Measurements from ENCODE around the gene RNF113A.
"Not testable (repeated sequence)": the region's sequence is repeated elsewhere in the genome, so short reads cannot be mapped to it uniquely, and the experiment has no call there.

RNF113A gene

DNA sequence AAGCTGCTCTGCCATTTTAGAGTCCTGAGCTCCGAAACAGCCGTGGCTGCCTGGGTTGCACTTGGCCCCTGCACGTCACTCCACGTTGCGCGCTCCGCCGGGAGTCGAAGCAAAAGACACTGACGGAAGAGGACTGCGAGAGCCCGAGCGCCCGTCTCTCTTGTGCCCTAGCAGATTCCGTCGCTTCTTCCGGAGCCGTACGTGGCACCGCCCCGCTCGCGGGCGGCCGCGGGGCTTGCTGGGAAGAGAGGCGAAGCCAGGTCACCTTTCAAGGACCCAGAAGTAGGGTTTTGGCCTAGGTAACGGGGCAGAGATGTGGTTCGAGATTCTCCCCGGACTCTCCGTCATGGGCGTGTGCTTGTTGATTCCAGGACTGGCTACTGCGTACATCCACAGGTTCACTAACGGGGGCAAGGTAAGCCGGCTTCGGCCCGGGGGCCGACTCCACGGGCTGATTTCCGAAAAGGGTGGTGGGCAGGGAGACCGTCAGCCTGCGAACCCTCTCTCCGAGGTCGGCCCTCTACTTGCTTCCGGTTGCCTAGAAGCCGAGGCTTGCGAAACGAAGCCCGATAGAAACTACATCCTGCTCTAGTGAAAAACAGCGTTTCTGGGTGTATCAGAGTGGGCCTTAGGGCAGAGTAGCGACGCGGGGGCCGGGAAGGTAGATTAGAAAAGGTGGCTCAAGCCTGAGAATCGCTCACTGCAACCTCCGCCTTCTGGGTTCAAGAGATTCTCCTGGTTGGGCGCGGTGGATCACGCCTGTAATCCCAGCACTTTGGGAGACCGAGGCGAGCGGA, at the start of gene RNF113A, which contains the start of gene NDUFA1:
RNF113A (minus strand) TSS at position 135 of the 797 bp plus-strand sequence; CDS start at position 15, 120 bp downstream.
NDUFA1 (plus strand) TSS at position 234 of the 797 bp plus-strand sequence; CDS start at position 314, 80 bp downstream.
- DNase-seq: peak; percentile 86

DNA sequence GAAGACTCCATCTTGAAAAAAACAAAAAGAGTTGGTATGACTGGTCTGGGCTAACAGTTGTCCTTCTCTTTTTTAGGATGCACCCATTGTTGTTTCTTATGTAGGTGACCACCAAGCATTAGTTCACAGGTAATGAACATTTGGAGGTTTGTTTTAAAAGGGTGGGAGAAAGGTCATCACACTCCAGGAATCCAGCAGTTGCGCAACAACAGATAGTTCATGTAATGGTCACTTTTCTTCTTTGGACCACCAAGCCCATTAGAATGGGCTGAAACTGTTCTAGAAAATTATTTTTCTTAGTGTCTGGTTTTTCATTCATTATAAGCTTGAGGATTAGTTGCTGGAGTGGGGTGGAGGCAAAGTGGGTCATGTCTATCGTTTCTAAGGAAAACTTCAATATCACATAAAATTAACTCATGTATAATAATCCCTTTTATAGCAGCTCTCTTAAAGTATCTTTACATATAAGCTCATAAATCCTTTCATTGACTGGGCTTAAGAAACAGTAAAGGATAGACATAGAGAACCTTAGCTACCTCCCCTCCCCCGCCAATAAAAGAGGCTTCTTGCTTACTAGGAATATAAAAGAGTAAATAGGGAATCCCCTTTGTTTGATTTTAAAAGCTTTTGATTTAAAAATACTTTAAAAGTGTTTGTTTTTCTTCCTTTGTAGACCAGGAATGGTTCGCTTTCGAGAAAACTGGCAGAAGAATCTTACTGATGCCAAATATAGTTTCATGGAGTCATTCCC, 48.5 kb upstream of the RNF113A start:
- no peak for DNase-seq

DNA sequence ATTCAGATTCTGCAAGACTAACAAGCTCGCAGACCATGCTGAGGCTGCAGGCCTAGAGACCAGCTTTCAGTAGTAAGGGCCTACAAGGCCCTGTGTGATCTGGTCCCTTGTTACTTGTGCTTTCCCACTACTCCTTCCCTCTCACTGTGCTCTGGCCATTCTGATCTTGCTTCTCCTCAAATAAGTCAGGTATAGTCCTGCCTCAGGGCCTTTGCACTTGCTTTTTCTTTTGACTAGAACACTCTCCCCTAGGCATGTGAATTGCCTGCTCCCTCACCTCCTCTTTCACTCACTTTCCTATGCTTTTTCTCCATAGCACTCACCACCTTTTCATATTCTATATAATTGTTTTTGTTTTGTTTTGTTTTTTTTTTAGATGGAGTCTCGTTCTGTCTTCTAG, 46.3 kb upstream of the RNF113A start:
- no peak for DNase-seq

DNA sequence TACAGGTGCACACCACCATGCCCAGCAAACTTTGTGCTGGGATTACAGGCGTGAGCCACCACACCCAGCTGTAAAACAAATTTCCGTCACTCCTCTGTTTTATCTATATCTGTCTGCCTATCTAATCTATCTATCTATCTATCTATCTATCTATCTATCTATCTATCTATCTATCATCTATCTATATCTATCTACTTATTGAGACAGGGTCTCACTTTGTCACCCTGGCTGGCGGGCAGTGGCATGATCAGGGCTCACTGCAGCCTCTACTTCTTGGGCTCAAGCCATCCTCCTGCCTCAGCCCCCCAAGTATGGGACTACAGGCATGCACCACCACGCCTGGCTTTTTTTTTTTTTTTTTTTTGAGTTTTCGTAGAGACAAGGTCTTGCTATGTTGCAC, 44.8 kb upstream of the RNF113A start:
- DNase-seq: no peak

DNA sequence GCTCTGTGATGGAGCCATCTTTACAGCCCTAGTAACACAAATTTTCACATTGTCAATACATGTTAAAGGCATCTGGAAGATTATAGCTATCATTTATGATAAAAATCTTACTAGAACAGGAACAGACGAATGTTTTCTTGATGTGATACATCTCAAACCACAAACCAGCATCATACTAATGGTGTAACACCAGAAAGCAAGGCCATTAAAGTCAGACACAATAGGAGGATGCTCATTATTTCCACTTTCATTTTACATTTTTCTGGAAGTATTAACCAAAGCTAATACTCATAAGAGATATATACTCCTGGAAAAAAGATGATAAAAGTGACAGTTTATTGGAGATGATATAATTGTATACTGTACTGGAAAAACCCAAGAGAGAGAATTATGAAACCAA, 29.4 kb upstream of the RNF113A start:
- DNase-seq: no peak

DNA sequence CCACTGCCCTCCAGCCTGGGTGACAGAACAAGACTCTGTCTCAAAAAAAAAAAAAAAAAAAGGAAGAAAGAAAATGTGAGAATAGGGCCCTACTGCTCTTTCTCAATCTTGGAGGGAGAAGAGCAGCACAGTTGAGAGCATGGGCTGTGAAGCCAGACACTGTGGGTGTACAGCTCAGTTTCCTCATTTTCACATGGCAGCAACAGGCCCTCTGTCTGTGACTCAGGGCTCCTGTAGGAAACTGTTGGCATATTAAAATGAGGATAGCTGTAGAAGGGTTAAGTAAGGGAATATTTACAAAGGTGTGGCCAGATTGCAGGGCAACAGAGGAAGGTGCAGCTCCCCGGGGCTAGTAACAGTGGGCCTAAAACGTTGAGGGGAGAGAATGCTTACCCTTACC, 27.6 kb upstream of the RNF113A start:
- no peak for DNase-seq

DNA sequence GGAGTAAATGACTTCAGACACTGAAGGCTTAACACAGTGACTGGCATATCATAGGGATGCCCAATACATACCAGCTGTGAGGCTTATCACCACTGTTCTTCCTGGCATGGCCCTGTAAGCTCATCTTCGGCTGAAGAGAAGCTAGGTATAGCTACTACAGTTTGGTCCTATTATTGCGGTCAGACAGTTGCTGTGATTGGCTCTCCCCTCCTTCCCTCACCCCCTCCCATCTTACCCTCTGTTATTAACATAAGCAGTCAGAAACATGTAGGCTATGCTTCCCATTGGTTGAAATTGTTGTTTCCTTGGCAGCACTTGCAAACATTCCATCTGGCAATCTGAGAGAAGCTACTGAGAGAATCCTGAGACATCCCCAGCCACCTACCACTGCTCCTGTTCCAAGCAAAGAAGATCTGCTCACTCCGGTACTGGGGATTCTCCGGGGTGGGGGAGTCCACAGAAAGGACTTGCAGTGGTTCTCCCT, 24.4 kb upstream of the RNF113A start, which contains the start of gene AKAP14:
AKAP14 (plus strand) TSS at position 51 of the 484 bp plus-strand sequence. CDS start 7,331 bp downstream, outside the sequence.
- DNase-seq: no peak

DNA sequence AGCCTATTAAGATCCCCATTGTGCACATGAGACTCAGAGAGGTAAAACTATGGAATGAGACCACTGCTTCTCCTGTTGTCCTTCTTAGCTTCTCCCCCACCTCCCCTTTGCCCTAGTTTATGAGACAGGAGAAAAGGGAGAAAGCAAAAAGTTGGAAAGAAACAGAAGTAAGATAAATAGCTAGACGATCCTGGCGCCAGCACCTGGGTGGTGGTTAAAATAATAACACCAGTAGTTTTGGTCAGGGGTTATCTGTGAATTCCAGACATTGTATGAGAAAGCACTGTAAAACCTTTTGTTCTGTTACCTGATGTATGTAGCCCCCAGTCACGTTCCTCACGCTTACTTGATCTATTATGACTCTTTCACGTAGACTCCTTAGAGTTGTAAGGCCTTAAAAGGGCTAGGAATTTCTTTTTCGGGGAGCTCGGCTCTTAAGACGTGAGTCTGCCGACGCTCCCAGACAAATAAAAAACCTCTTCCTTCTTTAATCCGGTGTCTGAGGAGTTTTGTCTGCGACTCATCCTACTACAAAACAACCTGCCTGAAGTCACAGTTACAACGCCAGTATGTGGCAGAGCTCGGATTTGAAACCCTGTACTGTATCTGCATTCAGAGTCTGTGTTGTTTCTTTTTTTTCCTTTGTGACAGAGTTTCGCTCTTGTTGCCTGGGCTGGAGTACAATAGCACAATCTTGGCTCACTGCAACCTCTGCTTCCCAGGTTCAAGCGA, 20.6 kb upstream of the RNF113A start:
- not testable (repeated sequence) for DNase-seq

DNA sequence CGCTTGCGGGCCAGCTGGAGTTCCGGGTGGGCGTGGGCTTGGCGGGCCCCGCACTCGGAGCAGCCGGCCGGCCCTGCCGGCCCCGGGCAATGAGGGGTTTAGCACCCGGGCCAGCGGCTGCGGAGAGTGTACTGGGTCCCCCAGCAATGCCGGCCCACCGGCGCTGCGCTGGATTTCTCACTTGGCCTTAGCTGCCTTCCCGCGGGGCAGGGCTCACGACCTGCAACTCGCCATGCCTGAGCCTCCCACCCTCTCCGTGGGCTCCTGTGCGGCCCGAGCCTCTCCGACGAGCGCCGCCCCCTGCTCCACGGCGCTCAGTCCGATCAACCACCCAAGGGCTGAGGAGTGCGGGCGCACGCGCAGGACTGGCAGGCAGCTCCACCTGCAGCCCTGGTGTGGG, 19.1 kb upstream of the RNF113A start:
- not testable (repeated sequence) for DNase-seq

DNA sequence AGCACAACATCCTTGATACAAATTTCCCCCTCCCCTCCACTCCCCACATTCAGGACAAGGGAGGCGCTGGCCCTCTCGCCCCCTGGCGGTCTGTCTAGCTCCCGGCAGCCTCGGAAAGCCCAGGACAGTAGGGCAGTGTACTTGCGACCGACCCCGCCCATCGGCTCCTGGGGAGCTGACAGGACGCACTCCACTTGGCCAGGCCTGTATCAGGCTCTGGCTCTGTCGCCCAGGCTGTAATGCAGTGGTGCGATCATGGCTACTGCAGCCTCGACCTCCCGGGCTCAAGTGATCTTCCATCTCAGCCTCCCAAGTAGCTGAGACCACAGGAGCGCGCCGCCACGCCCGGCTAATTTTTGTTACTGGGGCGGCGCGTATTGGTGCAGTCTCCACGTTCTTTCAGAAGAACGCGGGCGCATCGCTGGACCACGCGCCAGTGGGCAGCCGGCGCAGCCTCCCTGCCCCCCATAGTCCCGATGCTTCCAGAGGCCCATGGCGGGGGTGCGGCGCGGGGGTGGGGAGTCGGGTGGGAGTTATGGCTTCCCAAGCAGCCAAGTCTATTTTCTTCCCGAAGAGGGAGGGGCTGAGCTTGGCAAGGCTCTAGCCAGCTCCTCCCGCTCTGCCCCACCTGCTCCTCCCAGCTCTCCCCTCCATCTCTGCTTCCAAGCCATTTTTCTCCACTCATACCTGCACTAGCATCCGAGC, 16.3 kb upstream of the RNF113A start:
- DNase-seq: no peak

DNA sequence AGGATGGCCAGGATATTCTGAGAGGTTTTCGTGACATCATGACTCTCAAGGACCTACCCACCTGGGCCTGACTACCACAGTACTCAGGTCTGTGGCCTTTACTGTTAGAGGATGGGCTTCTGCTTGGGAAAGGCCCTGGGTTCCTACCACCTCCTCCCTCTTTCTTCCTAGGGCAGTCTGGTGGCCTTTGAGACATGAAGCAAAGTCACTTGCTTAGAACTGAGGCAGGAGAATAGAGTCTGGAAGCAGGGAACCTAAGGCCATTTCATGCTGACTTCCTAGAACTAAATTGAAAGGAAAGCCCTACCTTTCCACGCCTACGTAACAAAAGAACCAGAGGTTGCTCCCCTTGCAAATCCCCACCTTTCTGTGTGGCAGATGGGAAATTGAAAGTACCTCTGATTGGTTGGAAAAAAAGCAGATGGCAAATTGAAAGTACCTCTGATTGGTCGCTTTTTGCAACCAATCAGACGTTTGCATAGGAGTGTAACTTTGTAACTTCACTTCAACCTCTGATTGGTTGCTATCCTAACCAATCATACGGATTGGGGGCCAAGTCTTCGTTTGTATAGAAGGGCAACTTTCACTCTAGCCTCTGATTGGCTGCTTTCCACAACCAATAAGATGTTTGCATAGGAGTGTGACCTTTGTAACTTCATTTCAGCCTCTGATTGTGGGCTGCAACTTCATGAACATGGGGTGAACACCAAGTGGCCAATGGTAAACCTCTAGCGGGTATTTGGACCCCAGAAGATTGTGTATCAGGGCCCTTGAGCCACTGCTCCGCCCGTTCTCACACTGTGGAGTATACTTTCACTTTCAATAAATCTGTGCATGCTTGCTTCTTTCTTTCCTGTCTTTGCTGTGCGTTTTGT, 14.3 kb upstream of the RNF113A start:
- peak; percentile 11 for DNase-seq

DNA sequence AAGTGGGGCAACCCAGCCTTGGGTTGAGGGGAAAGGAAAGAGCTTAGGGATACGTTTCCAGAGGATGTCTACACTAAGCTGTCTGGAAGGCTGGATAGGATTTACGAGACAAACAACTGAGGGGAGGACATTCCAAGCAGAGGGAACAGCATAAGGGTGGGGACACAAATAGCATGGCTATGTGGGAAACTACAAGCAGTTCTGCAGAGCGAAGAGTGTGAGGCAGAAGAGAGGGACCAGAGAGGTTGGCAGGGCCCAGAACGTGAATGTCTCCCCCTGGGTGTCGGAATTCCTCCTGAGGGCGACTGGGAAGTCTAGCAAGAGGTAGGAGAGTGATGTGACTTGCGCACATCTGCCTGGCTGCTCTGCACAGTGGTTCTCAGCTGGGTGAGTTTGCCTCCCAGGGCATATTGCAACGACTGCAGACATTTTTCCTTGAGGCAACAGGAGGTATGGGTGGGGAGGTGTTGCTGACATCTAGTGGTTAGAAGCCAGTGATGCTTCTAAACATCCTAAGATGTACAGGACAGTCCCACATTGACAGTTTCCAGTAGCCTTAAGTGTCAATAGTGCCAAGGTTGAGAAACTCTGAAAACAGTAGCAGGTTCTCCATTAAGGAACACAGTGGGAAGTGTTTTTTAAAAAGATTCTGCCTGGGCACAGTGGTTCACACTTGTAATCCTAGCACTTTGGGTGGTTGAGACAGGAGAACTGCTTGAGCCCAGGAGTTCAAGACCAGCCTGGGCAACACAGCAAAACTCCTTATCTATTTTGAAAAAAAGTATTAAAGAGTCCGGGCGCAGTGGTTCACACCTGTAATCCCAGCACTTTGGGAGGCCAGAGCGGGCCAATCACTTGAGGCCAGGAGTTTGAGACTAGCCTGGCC, 9.3 kb upstream of the RNF113A start:
- DNase-seq: peak; percentile 6

DNA sequence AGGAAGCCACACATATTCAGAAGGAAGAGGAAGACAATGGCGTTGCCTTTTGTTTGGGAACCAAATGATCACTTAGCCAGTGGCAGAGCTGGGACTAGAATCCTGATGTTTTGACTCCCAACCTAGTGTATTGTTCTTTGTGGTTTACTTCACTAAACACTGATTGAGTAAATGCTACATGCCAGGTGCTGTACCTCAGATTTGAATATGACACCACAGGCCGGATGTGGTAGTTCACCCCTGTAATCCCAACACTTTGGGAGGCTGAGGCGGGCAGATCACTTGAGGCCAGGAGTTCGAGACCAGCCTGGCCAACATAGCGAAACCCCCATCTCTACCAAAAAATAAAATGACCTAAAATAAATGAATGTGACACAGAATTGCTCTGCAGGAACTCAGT, 8.5 kb upstream of the RNF113A start:
- no peak for DNase-seq

DNA sequence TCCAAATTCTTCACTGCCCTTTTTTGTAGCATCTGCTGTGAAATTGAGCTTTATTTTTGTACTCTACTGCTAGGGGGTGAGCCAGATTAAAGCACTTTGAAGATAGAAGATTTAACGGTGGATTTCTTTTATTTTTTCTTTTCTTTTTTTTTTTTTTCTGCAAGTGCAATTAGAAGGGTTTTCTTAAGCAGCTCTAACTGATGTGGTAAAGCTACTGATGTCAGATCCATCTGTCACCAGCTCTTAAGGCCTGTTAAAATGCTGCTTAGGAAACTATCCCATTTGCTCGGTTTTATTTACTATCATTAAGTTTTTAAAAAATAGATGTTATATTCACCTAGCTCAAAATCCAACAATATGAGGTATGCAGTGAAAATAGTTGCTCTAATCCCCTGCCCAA, 7.2 kb upstream of the RNF113A start:
- DNase-seq: no peak

DNA sequence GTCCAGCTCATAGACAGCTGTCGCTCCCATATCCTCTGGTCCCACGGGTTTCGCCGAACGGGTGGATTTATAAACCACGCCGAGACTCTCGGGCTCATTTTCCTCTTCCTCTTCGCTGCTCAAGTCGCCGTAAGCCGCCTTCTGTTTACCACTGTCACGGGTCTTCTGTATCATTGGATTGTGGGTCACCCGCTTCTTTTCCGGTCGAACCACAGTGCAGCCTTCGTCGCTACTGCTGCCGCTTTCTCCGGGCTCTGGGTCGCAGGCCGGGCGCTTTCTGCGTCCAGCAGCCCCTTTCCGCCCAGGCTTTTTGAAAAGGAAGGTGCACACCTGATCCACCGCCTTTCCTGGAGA, 311 bp downstream of the RNF113A start:
- no peak for DNase-seq

DNA sequence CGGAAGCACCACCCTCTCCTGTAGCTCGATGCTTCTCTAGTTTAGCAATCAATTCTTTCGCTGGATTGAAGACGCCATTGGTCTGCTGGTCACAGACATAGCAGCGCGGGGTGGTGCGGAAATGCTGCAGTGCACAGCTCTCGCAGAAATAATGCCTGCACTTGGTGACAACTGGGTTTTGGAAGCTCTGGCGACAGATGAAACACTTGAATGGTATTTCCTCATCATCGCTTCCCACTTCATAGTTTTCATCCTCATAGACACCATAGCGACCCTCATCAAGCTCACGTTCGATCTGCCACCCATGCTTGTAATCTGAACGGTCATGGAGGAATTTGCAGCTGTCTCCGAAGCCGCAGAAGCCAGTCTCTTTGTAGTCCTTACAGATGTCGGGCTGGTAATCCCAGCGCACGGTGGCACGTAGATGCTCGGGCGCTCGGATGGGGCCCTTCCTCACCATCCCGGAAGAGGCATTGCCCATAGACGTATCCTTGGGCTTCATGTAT, 854 bp downstream of the RNF113A start:
- DNase-seq: no peak

DNA sequence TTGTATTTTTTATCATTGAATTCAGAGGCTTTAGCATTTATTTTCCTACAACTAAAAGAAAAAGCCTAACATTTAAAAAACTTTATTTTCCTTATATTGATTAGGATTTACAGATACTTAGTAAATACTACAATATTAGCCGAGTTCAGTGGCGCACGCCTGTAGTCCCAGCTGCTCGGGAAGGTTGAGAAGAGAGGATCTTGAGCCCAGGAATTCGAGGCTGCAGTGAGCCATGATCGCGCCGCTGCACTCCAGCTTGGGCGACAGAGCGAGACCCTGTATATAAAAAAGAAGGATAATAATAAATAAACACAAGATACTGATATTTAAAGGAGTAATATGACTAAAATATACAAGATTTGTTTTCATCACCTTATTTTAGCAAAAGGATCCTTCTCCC, 18.1 kb downstream of the RNF113A start:
- no peak for DNase-seq

DNA sequence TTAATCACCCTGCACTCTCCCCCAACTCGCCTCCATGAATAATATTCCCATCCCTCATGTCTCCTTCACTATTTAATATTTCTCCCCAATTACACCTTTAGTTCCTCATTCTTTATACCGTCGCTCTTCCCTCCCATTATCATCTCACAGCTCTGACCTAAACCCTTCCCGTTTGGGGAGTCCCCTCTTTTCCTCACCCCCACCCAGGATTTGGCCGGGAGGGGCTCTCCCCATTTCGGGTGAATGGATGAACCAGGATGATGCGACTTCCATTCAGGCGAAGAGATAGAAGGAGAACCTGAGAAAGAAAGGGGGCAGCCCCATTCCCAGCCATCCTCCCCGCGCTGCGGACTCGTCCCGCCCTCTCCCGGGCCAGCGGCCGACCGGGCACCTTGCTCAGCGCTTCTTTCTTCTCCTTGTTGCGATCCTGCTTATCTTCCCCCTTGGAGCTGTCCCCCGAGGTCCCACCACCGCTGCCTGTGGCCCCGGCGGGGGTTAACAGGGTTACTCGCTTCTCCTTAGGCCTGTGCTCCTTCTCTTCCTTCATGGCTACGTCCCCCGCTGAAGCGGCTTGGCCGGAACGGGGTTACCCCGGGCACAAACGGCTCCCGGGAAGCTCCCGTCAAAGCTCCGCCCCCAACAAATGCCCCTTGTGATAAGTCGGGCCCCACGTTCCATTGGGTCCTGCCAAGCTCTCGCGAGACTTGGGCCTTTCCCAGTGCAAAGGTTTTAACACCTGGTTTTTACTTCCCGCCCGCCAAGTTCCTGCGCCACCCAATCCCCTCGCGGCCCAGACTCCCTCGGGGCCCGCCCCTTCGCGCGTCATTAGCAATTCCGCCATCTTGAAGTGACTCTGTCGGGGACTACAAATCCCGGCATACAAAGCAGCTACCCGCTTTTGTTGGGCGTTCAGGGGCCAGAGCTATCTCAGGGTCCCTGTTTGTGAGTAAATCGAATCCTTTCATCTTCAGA, 18.9 kb downstream of the RNF113A start, which contains the start of gene UPF3B:
UPF3B (minus strand) TSS at position 582 of the 972 bp plus-strand sequence; CDS start at position 547, 35 bp downstream.
- DNase-seq: peak; percentile 95

DNA sequence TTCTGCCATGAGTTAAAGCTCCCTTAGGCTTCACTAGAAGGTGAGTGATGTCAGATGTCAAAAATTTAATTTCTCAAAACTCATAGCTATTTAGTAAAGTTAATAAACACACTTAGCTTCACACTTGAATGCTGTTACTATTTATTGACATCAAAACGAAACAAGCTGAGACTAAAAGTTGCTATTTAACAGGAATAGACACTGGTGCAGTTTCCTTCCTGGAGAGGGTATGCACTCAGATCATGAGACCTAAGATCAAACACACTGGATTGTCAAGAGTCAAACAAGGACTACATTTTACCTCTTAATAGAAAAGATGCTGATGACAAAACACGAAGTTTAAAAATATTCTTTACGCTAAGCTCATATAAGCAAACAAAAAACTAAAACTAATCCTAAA, 37.6 kb downstream of the RNF113A start:
- no peak for DNase-seq

All from NCI-H226 (cell line).